ENCODE data around the gene MYOCD.

DNA sequence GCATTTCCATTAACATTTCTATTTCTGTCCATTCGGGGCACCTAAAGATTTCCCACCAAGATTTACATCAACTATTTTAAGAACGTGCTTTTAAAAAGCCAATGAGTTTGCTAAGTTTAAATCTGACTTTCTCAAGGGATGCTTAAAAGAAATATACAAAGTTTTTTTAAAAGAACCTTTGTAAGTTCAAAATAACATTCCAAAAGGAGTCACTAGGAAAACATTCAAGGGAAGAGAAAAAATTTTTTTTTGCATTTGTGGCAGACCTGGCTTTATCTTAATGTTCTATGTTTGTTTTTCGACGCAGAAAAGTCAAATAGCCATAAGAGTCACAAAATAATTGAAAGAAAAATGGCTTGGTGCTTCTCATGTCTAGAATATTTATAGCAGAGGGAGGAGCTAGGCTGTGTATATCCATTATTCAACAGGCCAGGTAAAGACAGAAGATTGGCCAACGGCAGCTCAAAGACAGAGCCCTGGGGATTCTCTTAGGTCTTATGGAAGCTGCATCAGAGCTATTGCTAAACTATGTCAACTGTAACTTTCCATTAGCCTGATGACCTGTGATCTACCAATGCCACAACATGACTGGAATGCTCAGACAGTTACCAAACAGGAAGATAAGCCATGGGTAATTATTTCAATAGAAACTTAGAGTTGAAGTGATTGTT, 37.8 kb upstream of the MYOCD start:
- TF ChIP-seq, protein P1, sequence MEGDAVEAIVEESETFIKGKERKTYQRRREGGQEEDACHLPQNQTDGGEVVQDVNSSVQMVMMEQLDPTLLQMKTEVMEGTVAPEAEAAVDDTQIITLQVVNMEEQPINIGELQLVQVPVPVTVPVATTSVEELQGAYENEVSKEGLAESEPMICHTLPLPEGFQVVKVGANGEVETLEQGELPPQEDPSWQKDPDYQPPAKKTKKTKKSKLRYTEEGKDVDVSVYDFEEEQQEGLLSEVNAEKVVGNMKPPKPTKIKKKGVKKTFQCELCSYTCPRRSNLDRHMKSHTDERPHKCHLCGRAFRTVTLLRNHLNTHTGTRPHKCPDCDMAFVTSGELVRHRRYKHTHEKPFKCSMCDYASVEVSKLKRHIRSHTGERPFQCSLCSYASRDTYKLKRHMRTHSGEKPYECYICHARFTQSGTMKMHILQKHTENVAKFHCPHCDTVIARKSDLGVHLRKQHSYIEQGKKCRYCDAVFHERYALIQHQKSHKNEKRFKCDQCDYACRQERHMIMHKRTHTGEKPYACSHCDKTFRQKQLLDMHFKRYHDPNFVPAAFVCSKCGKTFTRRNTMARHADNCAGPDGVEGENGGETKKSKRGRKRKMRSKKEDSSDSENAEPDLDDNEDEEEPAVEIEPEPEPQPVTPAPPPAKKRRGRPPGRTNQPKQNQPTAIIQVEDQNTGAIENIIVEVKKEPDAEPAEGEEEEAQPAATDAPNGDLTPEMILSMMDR (IDR thresholded peaks at IDR 0.05): no peak
- no peak for TF ChIP-seq EZH2phosphoT487 (IDR thresholded peaks at IDR 0.05)

Data from neural progenitor cell (in vitro differentiated cells).